ENCODE results near the gene PALS1. TPM values are rescaled to one million over a fixed set of nuclear protein-coding genes. Genes with fewer than 3 reads are reported as not detected.
A peak's percentile ranks its signal among the peaks of the same experiment; 100 is the strongest.

The PALS1 gene
- total and polyA plus RNA-seq, 2 experiments from 2014 or later: 9.1 to 26.7 TPM

GRCh38 chr14:67240168-67240932 is 885 bp upstream of the PALS1 start:
- Histone ChIP-seq H3K9me2 (ENCODE audit: insufficient read depth) (no peaks in the 10 kb centered on the region), H3K4me1 (ENCODE audit: insufficient read depth) (peaks cover 3% of the 10 kb centered on the region; the same call in 1 of the 2 replicates), H3K4me3 (peak overlapping the region; percentile 67), H2AFZ (peak overlapping the region; percentile 100), H3K27ac (ENCODE audit: low read depth) (peak overlapping the region; percentile 76), H3K4me2 (peak overlapping the region; percentile 98), H3K79me2 (replicated peaks; ENCODE audit: insufficient read depth) (peaks cover 33% of the 10 kb centered on the region), H3K36me3 (ENCODE audit: insufficient read depth) (no peaks in the 10 kb centered on the region), H3K27me3 (ENCODE audit: insufficient read depth) (peaks cover 17% of the 10 kb centered on the region), H4K20me1 (replicated peaks; ENCODE audit: insufficient read depth) (no peaks in the 10 kb centered on the region; the same call in 1 of the 2 replicates), H3F3A (replicated peaks; ENCODE audit: low read depth) (no peaks in the 10 kb centered on the region; the same call in 1 of the 2 replicates)
- ATAC-seq (peak; percentile 21), DNase-seq (ENCODE audit: low spot score) (peak; percentile 45)
- H3K36me3 Mint-ChIP-seq (ENCODE audit: low read depth): peaks cover 4% of the 10 kb centered on the region; the same call in 1 of the 3 replicates
- peaks cover 12% of the 10 kb centered on the region for H3K4me1 Mint-ChIP-seq
- peaks cover 11% of the 10 kb centered on the region for H3K27me3 Mint-ChIP-seq (ENCODE audit: insufficient read depth, low read depth, poor library complexity)
- TF ChIP-seq JUNB (IDR thresholded peaks at IDR 0.05; ENCODE audit: unreplicated experiment): no peak
- TF ChIP-seq, protein P1, sequence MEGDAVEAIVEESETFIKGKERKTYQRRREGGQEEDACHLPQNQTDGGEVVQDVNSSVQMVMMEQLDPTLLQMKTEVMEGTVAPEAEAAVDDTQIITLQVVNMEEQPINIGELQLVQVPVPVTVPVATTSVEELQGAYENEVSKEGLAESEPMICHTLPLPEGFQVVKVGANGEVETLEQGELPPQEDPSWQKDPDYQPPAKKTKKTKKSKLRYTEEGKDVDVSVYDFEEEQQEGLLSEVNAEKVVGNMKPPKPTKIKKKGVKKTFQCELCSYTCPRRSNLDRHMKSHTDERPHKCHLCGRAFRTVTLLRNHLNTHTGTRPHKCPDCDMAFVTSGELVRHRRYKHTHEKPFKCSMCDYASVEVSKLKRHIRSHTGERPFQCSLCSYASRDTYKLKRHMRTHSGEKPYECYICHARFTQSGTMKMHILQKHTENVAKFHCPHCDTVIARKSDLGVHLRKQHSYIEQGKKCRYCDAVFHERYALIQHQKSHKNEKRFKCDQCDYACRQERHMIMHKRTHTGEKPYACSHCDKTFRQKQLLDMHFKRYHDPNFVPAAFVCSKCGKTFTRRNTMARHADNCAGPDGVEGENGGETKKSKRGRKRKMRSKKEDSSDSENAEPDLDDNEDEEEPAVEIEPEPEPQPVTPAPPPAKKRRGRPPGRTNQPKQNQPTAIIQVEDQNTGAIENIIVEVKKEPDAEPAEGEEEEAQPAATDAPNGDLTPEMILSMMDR (conservative IDR thresholded peaks at IDR 0.05; ENCODE audit: low read depth in 2 of 2): no peak
- TF ChIP-seq STAT1 (IDR thresholded peaks at IDR 0.05; ENCODE audit: unreplicated experiment): no peak
- no peak for TF ChIP-seq EZH2 (IDR thresholded peaks at IDR 0.05; ENCODE audit: low read depth, unreplicated experiment)
- TF ChIP-seq EZH2phosphoT487 (IDR thresholded peaks at IDR 0.05; ENCODE audit: unreplicated experiment): no peak
- TF ChIP-seq REST (IDR thresholded peaks at IDR 0.05; ENCODE audit: unreplicated experiment): no peak
- no peaks in the 10 kb centered on the region for H3K9me3 Mint-ChIP-seq
- peak overlapping the region; percentile 90 for H3K4me3 Mint-ChIP-seq
- peak overlapping the region; percentile 77 for H3K27ac Mint-ChIP-seq

DNA sequence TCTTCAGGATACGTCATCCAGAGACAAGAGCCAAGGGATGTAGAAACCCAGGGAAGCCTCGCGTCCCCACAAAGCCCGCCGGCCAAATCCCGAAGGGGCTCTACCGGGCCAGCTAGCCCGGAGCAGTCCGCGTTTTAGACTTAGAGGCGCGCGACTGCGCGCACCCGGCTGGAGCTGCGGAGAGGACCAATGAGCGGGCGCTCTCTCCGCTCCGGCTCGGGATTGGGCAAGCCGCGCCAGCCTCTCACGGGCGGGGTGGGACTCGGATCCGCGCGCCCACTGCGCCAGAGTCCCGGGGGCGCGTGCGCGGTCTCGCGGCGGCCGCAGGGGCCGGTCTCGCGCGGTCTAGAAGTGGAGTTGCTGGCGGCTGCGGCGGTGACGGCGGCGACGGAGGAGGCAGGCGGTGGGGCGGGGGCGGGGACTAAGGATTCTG is 241 bp upstream of the PALS1 start:
- peak overlapping the region; percentile 90 for H3K4me3 Mint-ChIP-seq
- peak overlapping the region; percentile 95 for H3K27ac Mint-ChIP-seq
- no peaks in the 10 kb centered on the region for H3K9me2 ChIP-seq (ENCODE audit: insufficient read depth)
- peaks cover 40% of the 10 kb centered on the region for H3K79me2 ChIP-seq (replicated peaks; ENCODE audit: insufficient read depth)
- peaks cover 3% of the 10 kb centered on the region; the same call in 1 of the 2 replicates for H3K4me1 ChIP-seq (ENCODE audit: insufficient read depth)
- TF ChIP-seq EZH2phosphoT487 (IDR thresholded peaks at IDR 0.05; ENCODE audit: unreplicated experiment) (no peak), POLR2AphosphoS5 (IDR thresholded peaks at IDR 0.05; ENCODE audit: low read depth) (peak; percentile 67)
- H3K36me3 ChIP-seq (ENCODE audit: insufficient read depth): no peaks in the 10 kb centered on the region
- H4K20me1 ChIP-seq (replicated peaks; ENCODE audit: insufficient read depth): no peaks in the 10 kb centered on the region; the same call in 1 of the 2 replicates
- peak overlapping the region; percentile 76 for H3K27ac ChIP-seq (ENCODE audit: low read depth)
- no peaks in the 10 kb centered on the region for H3K9me3 Mint-ChIP-seq
- peaks cover 17% of the 10 kb centered on the region for H3K27me3 ChIP-seq (ENCODE audit: insufficient read depth)
- peak overlapping the region; percentile 98 for H3K4me2 ChIP-seq
- ATAC-seq: peak; percentile 94
- H2AFZ ChIP-seq: peak overlapping the region; percentile 100
- H3F3A ChIP-seq (replicated peaks; ENCODE audit: low read depth): no peaks in the 10 kb centered on the region; the same call in 1 of the 2 replicates
- peak overlapping the region; percentile 67 for H3K4me3 ChIP-seq
- H3K27me3 Mint-ChIP-seq (ENCODE audit: insufficient read depth, low read depth, poor library complexity): peaks cover 11% of the 10 kb centered on the region
- peaks cover 12% of the 10 kb centered on the region for H3K4me1 Mint-ChIP-seq
- peak; percentile 97 for DNase-seq (ENCODE audit: low spot score)
- peaks cover 4% of the 10 kb centered on the region; the same call in 1 of the 3 replicates for H3K36me3 Mint-ChIP-seq (ENCODE audit: low read depth)

Data from GM23338 (cell line).